SJCRH30 (cell line): ENCODE measurements around the gene ZFPM1. TPM values are rescaled to one million over a fixed set of nuclear protein-coding genes. Genes with fewer than 3 reads are reported as not detected.
A peak's percentile ranks its signal among the peaks of the same experiment; 100 is the strongest.

Experiments used
- DNase-seq, 2 experiments: peaks; one replicate each; pipeline ENCODE4 v3.0.0-alpha.2; 2015 to 2020
- H3K27ac ChIP-seq: fragments of 250-450 bp; sonication (Bioruptor Pico); 2 replicates; pipeline ENCODE4 v1.5.1; 2020; ENCODE audit warnings: mild to moderate bottlenecking, moderate library complexity
- H3K27me3 ChIP-seq: fragments of 250-450 bp; sonication (Bioruptor Pico); 2 replicates; pipeline ENCODE4 v1.5.1; 2020; ENCODE audit warnings: mild to moderate bottlenecking, moderate library complexity
- H3K36me3 ChIP-seq: fragments of 250-450 bp; sonication (Bioruptor Pico); 2 replicates; pipeline ENCODE4 v1.5.1; 2020; ENCODE audit warnings: mild to moderate bottlenecking, moderate library complexity
- H3K4me1 ChIP-seq: fragments of 250-450 bp; sonication (Bioruptor Pico); 2 replicates; pipeline ENCODE4 v1.5.1; 2020; ENCODE audit warnings: mild to moderate bottlenecking, moderate library complexity
- H3K4me3 ChIP-seq: fragments of 250-450 bp; sonication (Bioruptor Pico); 2 replicates; pipeline ENCODE4 v1.5.1; 2020; ENCODE audit warnings: mild to moderate bottlenecking, moderate library complexity
- H3K9me3 ChIP-seq: fragments of 250-450 bp; sonication (Bioruptor Pico); replicated peaks from 2 replicates; pipeline ENCODE4 v1.5.1; 2020; ENCODE audit warnings: mild to moderate bottlenecking, moderate library complexity
- total RNA-seq: library from RNA; depleted of rRNA; stranded (reverse); fragments of >200 nt; shearing (Covaris generic); gene quantifications from 2 replicates; pipeline ENCODE4 v1.2.3, GENCODE V29; 2014

Gene ZFPM1
- total RNA-seq, 1 experiment from 2014 or later = 0.85 TPM

GRCh38 chr16:88447881-88448280, 5.2 kb upstream of the ZFPM1 start:
- H3K4me1 ChIP-seq = no peaks in the 10 kb centered on the region; the same call in 1 of the 2 replicates
- peaks cover 3% of the 10 kb centered on the region; the same call in 1 of the 2 replicates for H3K27me3 ChIP-seq
- DNase-seq = no peak
- no peaks in the 10 kb centered on the region for H3K9me3 ChIP-seq
- no peak overlapping the region for H3K27ac ChIP-seq
- no peak overlapping the region for H3K4me3 ChIP-seq
- no peaks in the 10 kb centered on the region for H3K36me3 ChIP-seq

GRCh38 chr16:88448461-88449266, 4.4 kb upstream of the ZFPM1 start:
- Histone ChIP-seq H3K36me3 (no peaks in the 10 kb centered on the region), H3K4me1 (no peaks in the 10 kb centered on the region; the same call in 1 of the 2 replicates), H3K27me3 (peaks cover 3% of the 10 kb centered on the region; the same call in 1 of the 2 replicates), H3K9me3 (no peaks in the 10 kb centered on the region), H3K27ac (no peak overlapping the region), H3K4me3 (no peak overlapping the region)
- DNase-seq = peak; percentile 39 to 54

GRCh38 chr16:88449267-88449561, 3.9 kb upstream of the ZFPM1 start:
- Histone ChIP-seq H3K4me3 (no peak overlapping the region), H3K27me3 (peaks cover 3% of the 10 kb centered on the region; the same call in 1 of the 2 replicates), H3K27ac (no peak overlapping the region), H3K4me1 (no peaks in the 10 kb centered on the region; the same call in 1 of the 2 replicates), H3K9me3 (no peaks in the 10 kb centered on the region), H3K36me3 (no peaks in the 10 kb centered on the region)
- no peak for DNase-seq

- Histone ChIP-seq H3K27ac (no peak overlapping the region), H3K27me3 (no peaks in the 10 kb centered on the region), H3K36me3 (no peaks in the 10 kb centered on the region), H3K9me3 (no peaks in the 10 kb centered on the region), H3K4me3 (no peak overlapping the region), H3K4me1 (no peaks in the 10 kb centered on the region; the same call in 1 of the 2 replicates)
- DNase-seq = no peak
These were observed 1.2 kb upstream of the ZFPM1 start for GRCh38 chr16:88451586-88452481.

GRCh38 chr16:88452482-88453216, 431 bp upstream of the ZFPM1 start:
- no peaks in the 10 kb centered on the region for H3K9me3 ChIP-seq
- H3K27ac ChIP-seq = no peak overlapping the region
- peak overlapping the region; percentile 61 for H3K4me3 ChIP-seq
- peak; percentile 89 for DNase-seq
- no peaks in the 10 kb centered on the region; the same call in 1 of the 2 replicates for H3K4me1 ChIP-seq
- H3K27me3 ChIP-seq = no peaks in the 10 kb centered on the region
- H3K36me3 ChIP-seq = no peaks in the 10 kb centered on the region

- Histone ChIP-seq H3K4me1 (no peaks in the 10 kb centered on the region; the same call in 1 of the 2 replicates), H3K27me3 (no peaks in the 10 kb centered on the region), H3K27ac (no peak overlapping the region), H3K4me3 (peak overlapping the region; percentile 63), H3K9me3 (no peaks in the 10 kb centered on the region), H3K36me3 (no peaks in the 10 kb centered on the region)
- DNase-seq = no peak
These were observed 787 bp downstream of the ZFPM1 start for GRCh38 chr16:88453611-88454522.

- H3K4me1 ChIP-seq = no peaks in the 10 kb centered on the region; the same call in 1 of the 2 replicates
- no peaks in the 10 kb centered on the region for H3K36me3 ChIP-seq
- no peak for DNase-seq
- no peaks in the 10 kb centered on the region for H3K27me3 ChIP-seq
- no peak overlapping the region; the same call in 1 of the 2 replicates for H3K4me3 ChIP-seq
- no peaks in the 10 kb centered on the region for H3K9me3 ChIP-seq
- H3K27ac ChIP-seq = no peak overlapping the region
These were observed 1.5 kb downstream of the ZFPM1 start for GRCh38 chr16:88454523-88454947.

GRCh38 chr16:88455610-88456355, 2.7 kb downstream of the ZFPM1 start:
- DNase-seq = no peak
- H3K36me3 ChIP-seq = no peaks in the 10 kb centered on the region
- no peak overlapping the region for H3K27ac ChIP-seq
- H3K4me3 ChIP-seq = peak overlapping the region; percentile 39
- H3K9me3 ChIP-seq = no peaks in the 10 kb centered on the region
- no peaks in the 10 kb centered on the region for H3K27me3 ChIP-seq
- H3K4me1 ChIP-seq = no peaks in the 10 kb centered on the region

- no peak for DNase-seq
These were observed 3.5 kb downstream of the ZFPM1 start for GRCh38 chr16:88456356-88457292.

GRCh38 chr16:88458039-88458772, 5.1 kb downstream of the ZFPM1 start:
- Histone ChIP-seq H3K4me3 (no peak overlapping the region), H3K9me3 (no peaks in the 10 kb centered on the region), H3K27ac (no peak overlapping the region), H3K36me3 (no peaks in the 10 kb centered on the region), H3K27me3 (no peaks in the 10 kb centered on the region), H3K4me1 (no peaks in the 10 kb centered on the region)
- DNase-seq = no peak

More at GRCh38 chr16:88456356-88457292, 3.5 kb downstream of the ZFPM1 start:
- Histone ChIP-seq H3K9me3 (no peaks in the 10 kb centered on the region), H3K4me1 (no peaks in the 10 kb centered on the region), H3K27ac (no peak overlapping the region), H3K4me3 (no peak overlapping the region), H3K36me3 (no peaks in the 10 kb centered on the region), H3K27me3 (no peaks in the 10 kb centered on the region)

- H3K4me3 ChIP-seq = no peak overlapping the region
- no peaks in the 10 kb centered on the region for H3K27me3 ChIP-seq
- no peaks in the 10 kb centered on the region for H3K4me1 ChIP-seq
- DNase-seq = no peak
- no peaks in the 10 kb centered on the region for H3K36me3 ChIP-seq
- H3K9me3 ChIP-seq = no peaks in the 10 kb centered on the region
- no peak overlapping the region for H3K27ac ChIP-seq
These were observed 5.7 kb downstream of the ZFPM1 start for GRCh38 chr16:88458773-88459235.
